HepG2 (cell line): ENCODE results near the gene SIAH3. TPM values are rescaled to one million over a fixed set of nuclear protein-coding genes. Genes with fewer than 3 reads are reported as not detected.

Source experiments
- ATAC-seq: fragments of 200-7000 bp; cut with Tn5 transposase; 3 replicates; pipeline ENCODE4 v1.9.1; 2020; ENCODE audit warnings: mild to moderate bottlenecking, moderate library complexity
- BruUV-seq: library from RNA; stranded (reverse); fragments of 400-500 nt; replicated peaks from 2 replicates; lab custom pipeline; 2021; lab: Mats Ljungman, UMichigan
- CTCF ChIA-PET: fragments of 300-600 bp; formaldehyde crosslinking; extraction: SDS; loops from one replicate; lab custom pipeline; 2021; ENCODE audit warnings: low total read pairs, inconsistent platforms, low intra/inter-chr PET ratio; lab: Yijun Ruan, JAX
- POLR2A ChIA-PET: fragments of 350-600 bp; sonication (Branson Sonifier 250); formaldehyde crosslinking; loops from one replicate; lab custom pipeline; 2020; ENCODE audit warnings: antibody characterized with exemption, inconsistent platforms; lab: Yijun Ruan, JAX
- DNase-seq: peaks from one replicate; pipeline ENCODE4 v3.0.0-alpha.2; 2015; ENCODE audit warnings: low spot score
- FAIRE-seq: peaks from 3 replicates; lab custom pipeline; 2011; peaks lifted over from hg19 to GRCh38; lab: Jason Lieb, UNC
- H2AFZ ChIP-seq: one replicate; pipeline ENCODE4 v1.6.1; 2011; ENCODE audit warnings: low read length, inconsistent platforms
- H3K27ac ChIP-seq: fragments of 300-600 bp; 3 replicates; pipeline ENCODE4 v1.8.0; 2011; ENCODE audit warnings: mixed run types, mild to moderate bottlenecking, mixed read lengths, low read length, inconsistent platforms; ENCODE audit not compliant: insufficient read depth; ENCODE audit errors: extremely low read length
- H3K27me3 ChIP-seq, 2 experiments: fragments of 200-600 bp in 1 of 2; 2 replicates in 1 of 2; 3 replicates in 1 of 2; pipeline versions ENCODE4 v1.6.0 to v1.8.0; 2011; ENCODE audit warnings: low read length in 2 of 2, mild to moderate bottlenecking in 2 of 2, moderate library complexity in 2 of 2, inconsistent platforms in 1 of 2; ENCODE audit not compliant: insufficient read depth in 2 of 2, control insufficient read depth in 1 of 2
- H3K36me3 ChIP-seq, 2 experiments: fragments of 200-600 bp in 1 of 2; replicated peaks in 1 of 2; 2 replicates in 1 of 2; 3 replicates in 1 of 2; pipeline versions ENCODE4 v1.5.1 to v1.8.0; 2011; ENCODE audit warnings: low read length in 2 of 2, inconsistent platforms in 1 of 2; ENCODE audit not compliant: insufficient read depth in 2 of 2, control insufficient read depth in 1 of 2
- H3K4me1 ChIP-seq: 2 replicates; pipeline ENCODE4 v1.5.1; 2012; ENCODE audit warnings: low read length, inconsistent platforms; ENCODE audit not compliant: insufficient read depth
- H3K4me2 ChIP-seq: 2 replicates; pipeline ENCODE4 v1.6.0; 2011; ENCODE audit warnings: low read depth, low read length, inconsistent platforms
- H3K4me3 ChIP-seq, 3 experiments: fragments of 200-600 bp in 1 of 3; sonication (generic), shearing (Covaris generic) in 1 of 3; replicated peaks in 1 of 3; 2 replicates each; pipeline ENCODE4 v1.5.1; 2011 to 2016; ENCODE audit warnings: low read length in 3 of 3, inconsistent platforms in 2 of 3, low read depth in 2 of 3, mild to moderate bottlenecking in 2 of 3, control low read depth in 1 of 3, mixed read lengths in 1 of 3; ENCODE audit not compliant: insufficient read depth in 1 of 3
- H3K79me2 ChIP-seq: one replicate; pipeline ENCODE4 v1.6.1; 2011; ENCODE audit warnings: low read length, inconsistent platforms; ENCODE audit not compliant: insufficient read depth
- H3K9ac ChIP-seq: 2 replicates; pipeline ENCODE4 v1.6.0; 2011; ENCODE audit warnings: mild to moderate bottlenecking, low read depth, low read length, inconsistent platforms; ENCODE audit not compliant: insufficient read depth
- H3K9me3 ChIP-seq: 2 replicates; pipeline ENCODE4 v1.5.1; 2012; ENCODE audit warnings: mild to moderate bottlenecking, low read length
- H4K20me1 ChIP-seq: 2 replicates; pipeline ENCODE4 v1.6.0; 2011; ENCODE audit warnings: inconsistent platforms, mild to moderate bottlenecking, low read length, moderate library complexity; ENCODE audit not compliant: insufficient read depth
- ELF3 ChIP-seq: IDR thresholded peaks from 2 replicates; pipeline ENCODE4 v1.6.1; 2016; ENCODE audit warnings: missing genetic modification reagents, missing compliant biosample characterization
- HMGXB4 ChIP-seq, 2 experiments: sonication (generic) in 1 of 2; formaldehyde crosslinking in 1 of 2; IDR thresholded peaks; 2 replicates each; pipeline versions ENCODE4 v1.4.0 to v1.6.1; 2018 to 2020; ENCODE audit warnings: missing genetic modification reagents in 2 of 2, borderline replicate concordance in 1 of 2, low read depth in 1 of 2, mild to moderate bottlenecking in 1 of 2, missing biosample characterization in 1 of 2
- HNRNPLL ChIP-seq: fragments of 200-400 bp; formaldehyde crosslinking; IDR thresholded peaks from 2 replicates; pipeline ENCODE4 v1.6.1; 2017; ENCODE audit warnings: mild to moderate bottlenecking, low read depth, low read length; ENCODE audit not compliant: poor library complexity, severe bottlenecking
- IKZF4 ChIP-seq: sonication (generic); formaldehyde crosslinking; IDR thresholded peaks from 2 replicates; pipeline ENCODE4 v1.5.1; 2020; ENCODE audit warnings: borderline replicate concordance, mild to moderate bottlenecking, low read depth, missing genetic modification reagents; ENCODE audit errors: not compliant biosample characterization
- KAT8 ChIP-seq: IDR thresholded peaks from 2 replicates; pipeline ENCODE4 v1.6.1; 2016; ENCODE audit warnings: missing genetic modification reagents, missing compliant biosample characterization
- RXRA ChIP-seq: sonication (generic); formaldehyde crosslinking; IDR thresholded peaks from 2 replicates; pipeline ENCODE4 v1.5.1; 2020; ENCODE audit warnings: missing genetic modification reagents
- SAFB2 ChIP-seq: sonication (generic); formaldehyde crosslinking; IDR thresholded peaks from 2 replicates; pipeline ENCODE4 v1.5.1; 2020; ENCODE audit warnings: missing genetic modification reagents, low read depth, mild to moderate bottlenecking, borderline replicate concordance
- TERF1 ChIP-seq: sonication (generic); formaldehyde crosslinking; IDR thresholded peaks from 2 replicates; pipeline ENCODE4 v1.8.0; 2022; ENCODE audit warnings: mild to moderate bottlenecking, missing genetic modification reagents, moderate library complexity
- ZNF451 ChIP-seq: sonication (generic); formaldehyde crosslinking; IDR thresholded peaks from 2 replicates; pipeline ENCODE4 v1.5.0; 2020; ENCODE audit warnings: mild to moderate bottlenecking, missing genetic modification reagents
- ZNF512 ChIP-seq: sonication (generic); formaldehyde crosslinking; IDR thresholded peaks from 2 replicates; pipeline ENCODE4 v1.4.0; 2020; ENCODE audit warnings: mild to moderate bottlenecking, missing genetic modification reagents
- WGBS: methylation state at CpG from one replicate; pipeline ENCODE4 v1.1.6; 2017; ENCODE audit warnings: low lambda C conversion rate; 5-methylcytosine and 5-hydroxymethylcytosine counted together
- in situ Hi-C: cut with HindIII; loops from 2 replicates; pipeline ENCODE4 v1.10.0; 2017; ENCODE audit warnings: low pct_unique_long_range_greater_than_20kb; ENCODE audit not compliant: extremely low pct_ligation_motif_present
- intact Hi-C: fragments of 100-400 bp; cut with micrococcal nuclease; formaldehyde crosslinking; loops from one replicate; pipeline ENCODE4 v1.10.0; 2022; ENCODE audit not compliant: unreplicated experiment
- polyA plus RNA-seq, 8 experiments: library from polyadenylated mRNA; depleted of rRNA in 3 of 8; stranded (reverse) in 7 of 8; unstranded in 1 of 8; fragments of >200 nt; fragmentation: Illumina TruSeq in 4 of 8; extraction: Trizol in 4 of 8; gene quantifications; 2 replicates each; pipeline versions ENCODE4 v1.2.1 to v1.2.3, GENCODE V29; 2011 to 2016; ENCODE audit warnings: low read depth in 4 of 8, missing spikeins in 1 of 8, mixed read lengths in 1 of 8; ENCODE audit not compliant: insufficient read depth in 1 of 8
- total RNA-seq, 5 experiments: library from RNA; depleted of rRNA; stranded (reverse); fragments of >200 nt; fragmentation: Illumina TruSeq; extraction: Trizol; gene quantifications; 2 replicates each; pipeline ENCODE4 v1.2.3, GENCODE V29; 2016; ENCODE audit warnings: low read depth in 1 of 5

SIAH3 gene
- total and polyA plus RNA-seq, 2 of the 13 experiments (the other 11 are each of a cell fraction or from before 2014, with no cell fraction given), result not detected

- no peak for TF ChIP-seq HNRNPLL
- TF ChIP-seq, all 625 proteins: peak for 0
Measured at GRCh38 chr13:45792827-45793303, 58.7 kb downstream of the SIAH3 start (continued).

GRCh38 chr13:45788011-45788410, 63.5 kb downstream of the SIAH3 start:
- no peak overlapping the region for H2AFZ ChIP-seq
- BruUV-seq, result no TSS peak
- no peaks in the 10 kb centered on the region for H3K9me3 ChIP-seq
- intact Hi-C loops (no loop called here), in situ Hi-C loops (no loop called here)
- TF ChIP-seq TERF1 (no peak), ELF3 (no peak), IKZF4 (no peak), ZNF451 (no peak), RXRA (CRISPR knock-in tag) (no peak)
- DNase-seq, result no peak
- H3K4me1 ChIP-seq, result no peaks in the 10 kb centered on the region
- H3K79me2 ChIP-seq, result no peaks in the 10 kb centered on the region
- H3K4me3 ChIP-seq, result no peak overlapping the region
- ChIA-PET POLR2A (no interaction called here), CTCF (no interaction called here)
- no peaks in the 10 kb centered on the region for H3K36me3 ChIP-seq
- H3K4me2 ChIP-seq, result no peak overlapping the region
- no peak for FAIRE-seq
- no peak overlapping the region for H3K27ac ChIP-seq
- no peak overlapping the region for H3K9ac ChIP-seq
- 21% methylated on average over 2 of the region's 2 CpGs for WGBS
- no peaks in the 10 kb centered on the region for H4K20me1 ChIP-seq
- peaks cover 0 to 6% of the 10 kb centered on the region in 2 experiments; a peak in 2 of 5 replicates for H3K27me3 ChIP-seq
- no peak for ATAC-seq

- FAIRE-seq (no peak), ATAC-seq (no peak), DNase-seq (no peak)
- Histone ChIP-seq H3K79me2 (no peaks in the 10 kb centered on the region), H3K27me3 (peaks cover 0 to 6% of the 10 kb centered on the region in 2 experiments; a peak in 2 of 5 replicates), H3K4me3 (no peak overlapping the region), H4K20me1 (no peaks in the 10 kb centered on the region), H3K27ac (no peak overlapping the region), H3K9me3 (no peaks in the 10 kb centered on the region), H3K9ac (no peak overlapping the region), H3K4me1 (no peaks in the 10 kb centered on the region), H3K4me2 (no peak overlapping the region), H3K36me3 (no peaks in the 10 kb centered on the region), H2AFZ (no peak overlapping the region)
- ChIA-PET POLR2A (no interaction called here), CTCF (no interaction called here)
- intact Hi-C loops (no loop called here), in situ Hi-C loops (no loop called here)
- 31% methylated on average over 2 of the region's 2 CpGs for WGBS
- no TSS peak for BruUV-seq
- TF ChIP-seq SAFB2, result no peak
- no peak for TF ChIP-seq HNRNPLL
- no peak for TF ChIP-seq HMGXB4 (CRISPR knock-in tag; IDR thresholded peaks at IDR 0.05; ENCODE audit: borderline replicate concordance in 1 of 2, low read depth in 1 of 2)
- no peak for TF ChIP-seq ZNF512 (CRISPR knock-in tag)
- TF ChIP-seq KAT8 (CRISPR knock-in tag), result no peak
Measured at GRCh38 chr13:45787346-45787745, 64.2 kb downstream of the SIAH3 start.
